Esophagus (tissue), 2 donors: Measurements from ENCODE around the gene LMX1A. TPM values are rescaled to one million over a fixed set of nuclear protein-coding genes. Genes with fewer than 3 reads are reported as not detected.

Experiments
- H3K27ac ChIP-seq, 2 donors: one replicate each; pipeline ENCODE4 v1.5.1; 2013; ENCODE audit warnings: low read depth in 2 of 2, mild to moderate bottlenecking in 2 of 2, inconsistent platforms in 1 of 2, low read length in 1 of 2, moderate library complexity in 1 of 2
- H3K27me3 ChIP-seq, 2 donors: one replicate each; pipeline ENCODE4 v1.6.1; 2013; ENCODE audit warnings: low read length in 2 of 2, control low read depth in 1 of 2, mild to moderate bottlenecking in 1 of 2; ENCODE audit not compliant: insufficient read depth in 2 of 2, control insufficient read depth in 1 of 2
- H3K36me3 ChIP-seq, 2 donors: one replicate each; pipeline ENCODE4 v1.6.1; 2013; ENCODE audit warnings: low read length in 1 of 2; ENCODE audit not compliant: control insufficient read depth in 2 of 2, insufficient read depth in 2 of 2
- H3K4me1 ChIP-seq, 2 donors: one replicate each; pipeline ENCODE4 v1.6.1; 2013; ENCODE audit warnings: low read length in 1 of 2; ENCODE audit not compliant: control insufficient read depth in 2 of 2, insufficient read depth in 2 of 2
- H3K4me3 ChIP-seq, 2 donors: one replicate each; pipeline ENCODE4 v1.5.1; 2013; ENCODE audit warnings: low read length in 2 of 2, mild to moderate bottlenecking in 2 of 2, low read depth in 1 of 2, moderate library complexity in 1 of 2
- H3K9me3 ChIP-seq, 2 donors: one replicate each; pipeline ENCODE4 v1.6.1; 2013; ENCODE audit warnings: mild to moderate bottlenecking in 2 of 2, low read depth in 1 of 2, low read length in 1 of 2, moderate library complexity in 1 of 2; ENCODE audit not compliant: control insufficient read depth in 2 of 2, insufficient read depth in 1 of 2
- WGBS, 2 donors: extraction: QIAGEN DNeasy Blood & Tissue Kit; methylation state at CpG; one replicate each; pipeline ENCODE4 v1.1.7; 2013; 5-methylcytosine and 5-hydroxymethylcytosine counted together
- polyA plus RNA-seq, 2 donors: library from polyadenylated mRNA; stranded (reverse); fragments of 200-250 nt; gene quantifications; one replicate each; pipeline ENCODE4 v1.2.3, GENCODE V29; 2013
- donor health status: healthy with polysubstance abuse.
- donor health status: Bipolar disorder and iron deficiency.

The LMX1A gene
- polyA plus RNA-seq, 2 donors: 0.01 to 0.10 TPM

GRCh38 chr1:165217958-165218357 is 138.6 kb downstream of the LMX1A start:
- Histone ChIP-seq H3K9me3 (no peaks in the 10 kb centered on the region), H3K27me3 (no peaks in the 10 kb centered on the region), H3K27ac (no peak overlapping the region), H3K36me3 (no peaks in the 10 kb centered on the region), H3K4me1 (no peaks in the 10 kb centered on the region), H3K4me3 (no peak overlapping the region)
- WGBS, 2 donors: 53 to 61% methylated on average over 1 of the region's 1 CpG

- no peaks in the 10 kb centered on the region for H3K36me3 ChIP-seq
- H3K27me3 ChIP-seq: no peaks in the 10 kb centered on the region
- H3K4me1 ChIP-seq: no peaks in the 10 kb centered on the region
- H3K27ac ChIP-seq: no peak overlapping the region
- no peak overlapping the region for H3K4me3 ChIP-seq
- H3K9me3 ChIP-seq: peaks cover 0 to 5% of the 10 kb centered on the region in 2 donors
Measured at GRCh38 chr1:165216254-165216653, 140.3 kb downstream of the LMX1A start.

DNA sequence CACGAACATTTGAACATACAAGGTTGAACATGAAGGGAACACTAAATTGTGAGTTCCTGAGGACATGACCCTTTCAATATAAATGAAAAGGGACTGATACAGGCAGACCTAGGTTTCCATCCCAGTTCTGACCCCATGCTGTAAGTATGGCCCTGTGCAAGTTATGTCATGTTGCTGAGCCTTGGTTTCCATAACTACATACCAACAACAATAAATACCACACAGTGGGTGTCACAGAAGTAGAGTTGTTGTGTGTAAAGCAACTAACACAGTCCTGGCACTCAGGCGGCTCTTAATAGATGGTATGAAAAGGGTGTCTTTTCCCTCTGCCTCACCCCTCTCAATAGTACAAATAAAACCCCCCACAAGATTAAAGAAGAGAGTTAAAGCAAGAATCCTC is 140.8 kb downstream of the LMX1A start:
- Histone ChIP-seq H3K36me3 (no peaks in the 10 kb centered on the region), H3K27ac (no peak overlapping the region), H3K4me1 (no peaks in the 10 kb centered on the region), H3K27me3 (no peaks in the 10 kb centered on the region), H3K4me3 (no peak overlapping the region), H3K9me3 (peaks cover 0 to 5% of the 10 kb centered on the region in 2 donors)
- 69 to 81% methylated on average over 2 of the region's 2 CpGs for WGBS, 2 donors

DNA sequence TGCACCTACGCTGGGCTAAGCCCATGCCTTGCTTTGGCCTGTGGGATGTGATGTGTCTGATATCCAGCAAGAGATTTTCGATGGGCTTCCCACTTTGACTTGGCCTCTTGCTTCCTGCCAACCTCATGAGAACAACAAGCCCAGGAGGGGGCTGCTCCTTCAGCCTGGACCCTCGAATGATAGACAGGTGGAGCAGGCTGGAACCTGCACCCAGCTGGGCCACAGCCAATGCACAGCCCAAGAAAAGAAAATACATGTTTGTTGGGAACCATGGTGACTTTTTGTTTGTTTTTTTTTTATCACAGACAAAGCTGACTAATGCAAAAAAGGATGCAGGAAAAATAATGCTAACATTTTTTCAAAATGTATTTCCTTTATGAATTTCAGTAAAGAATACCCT is 144.3 kb downstream of the LMX1A start:
- H3K4me1 ChIP-seq: no peaks in the 10 kb centered on the region
- no peak overlapping the region for H3K4me3 ChIP-seq
- 44 to 55% methylated on average over 3 of the region's 3 CpGs for WGBS, 2 donors
- H3K27ac ChIP-seq: no peak overlapping the region
- no peaks in the 10 kb centered on the region for H3K27me3 ChIP-seq
- no peaks in the 10 kb centered on the region for H3K36me3 ChIP-seq
- peaks cover 0 to 5% of the 10 kb centered on the region in 2 donors for H3K9me3 ChIP-seq

DNA sequence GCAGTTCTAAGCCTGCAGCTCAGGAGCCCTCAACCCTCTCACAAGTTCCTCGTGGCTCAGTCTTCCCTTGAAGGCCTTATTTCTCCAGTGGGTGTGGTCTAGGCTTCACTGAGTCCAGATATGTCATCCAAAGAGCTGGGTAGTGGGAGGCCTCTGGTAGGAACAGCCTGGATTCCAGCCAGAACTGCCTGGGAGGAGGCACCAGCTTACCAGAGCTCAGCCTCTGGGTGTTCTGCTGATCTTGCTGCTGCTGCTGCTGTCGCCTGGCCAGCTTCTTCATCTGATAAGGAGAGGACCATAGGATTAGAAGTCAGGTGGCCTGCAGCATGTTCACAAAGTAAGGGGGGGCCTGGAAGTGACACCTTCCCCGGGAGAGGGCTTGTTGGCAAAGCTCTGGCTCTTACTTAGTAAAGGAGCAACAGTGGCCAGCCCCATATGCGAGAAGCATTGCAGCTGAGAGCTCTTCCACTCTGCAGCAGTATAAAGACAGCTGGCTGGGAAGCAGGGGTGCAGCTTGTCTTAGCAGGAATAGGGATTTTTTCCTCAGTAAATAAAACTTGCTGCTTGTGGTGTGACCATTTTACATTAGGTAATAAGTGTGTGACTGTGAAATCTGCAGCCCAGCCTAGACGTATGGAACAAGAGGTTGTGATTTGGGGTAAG is 148.5 kb downstream of the LMX1A start:
- Histone ChIP-seq H3K9me3 (peaks cover 0 to 5% of the 10 kb centered on the region in 2 donors), H3K27me3 (no peaks in the 10 kb centered on the region), H3K4me1 (no peaks in the 10 kb centered on the region), H3K36me3 (no peaks in the 10 kb centered on the region), H3K4me3 (no peak overlapping the region), H3K27ac (no peak overlapping the region)
- 52 to 57% methylated on average over 5 of the region's 5 CpGs for WGBS, 2 donors

GRCh38 chr1:165205145-165205544 is 151.4 kb downstream of the LMX1A start:
- H3K4me3 ChIP-seq: no peak overlapping the region
- WGBS, 2 donors: 37 to 56% methylated on average over 3 of the region's 3 CpGs
- no peaks in the 10 kb centered on the region for H3K4me1 ChIP-seq

GRCh38 chr1:165204548-165204947 is 152.0 kb downstream of the LMX1A start:
- 82 to 88% methylated on average over 1 of the region's 1 CpG for WGBS, 2 donors
- H3K27ac ChIP-seq: no peak overlapping the region
- H3K36me3 ChIP-seq: no peaks in the 10 kb centered on the region
- no peak overlapping the region for H3K4me3 ChIP-seq
- no peaks in the 10 kb centered on the region for H3K9me3 ChIP-seq
- H3K4me1 ChIP-seq: no peaks in the 10 kb centered on the region
- H3K27me3 ChIP-seq: no peaks in the 10 kb centered on the region

More at GRCh38 chr1:165205145-165205544, 151.4 kb downstream of the LMX1A start:
- Histone ChIP-seq H3K9me3 (no peaks in the 10 kb centered on the region), H3K27me3 (no peaks in the 10 kb centered on the region), H3K36me3 (no peaks in the 10 kb centered on the region), H3K27ac (no peak overlapping the region)

GRCh38 chr1:165191087-165191486 is 165.4 kb downstream of the LMX1A start:
- H3K27ac ChIP-seq: no peak overlapping the region
- no peaks in the 10 kb centered on the region for H3K4me1 ChIP-seq
- H3K36me3 ChIP-seq: no peaks in the 10 kb centered on the region
- 64 to 75% methylated on average over 4 of the region's 4 CpGs for WGBS, 2 donors
- H3K9me3 ChIP-seq: peaks cover 0 to 2% of the 10 kb centered on the region in 2 donors
- H3K27me3 ChIP-seq: no peaks in the 10 kb centered on the region
- H3K4me3 ChIP-seq: no peak overlapping the region

DNA sequence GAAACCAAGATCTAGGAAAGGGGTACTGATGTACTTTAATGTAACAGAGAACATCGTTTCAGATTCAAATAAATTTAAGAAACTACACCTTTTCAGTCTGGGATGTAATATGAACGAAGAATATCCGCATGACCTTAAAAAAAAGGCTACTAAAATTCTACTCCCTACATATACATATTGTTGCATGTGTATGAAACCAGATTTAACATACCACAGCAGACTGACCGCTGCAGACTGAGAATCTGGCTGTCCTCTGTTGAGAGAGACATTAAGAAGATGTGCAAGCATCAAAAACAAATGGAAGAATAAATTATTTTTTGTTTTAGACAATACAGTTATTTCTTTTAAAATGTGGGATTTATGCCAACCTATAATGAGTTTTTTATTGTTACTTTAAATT is 166.6 kb downstream of the LMX1A start:
- Histone ChIP-seq H3K4me1 (no peaks in the 10 kb centered on the region), H3K9me3 (peaks cover 0 to 3% of the 10 kb centered on the region in 2 donors), H3K27ac (no peak overlapping the region), H3K36me3 (no peaks in the 10 kb centered on the region), H3K27me3 (no peaks in the 10 kb centered on the region), H3K4me3 (no peak overlapping the region)
- WGBS, 2 donors: 88 to 89% methylated on average over 4 of the region's 4 CpGs

DNA sequence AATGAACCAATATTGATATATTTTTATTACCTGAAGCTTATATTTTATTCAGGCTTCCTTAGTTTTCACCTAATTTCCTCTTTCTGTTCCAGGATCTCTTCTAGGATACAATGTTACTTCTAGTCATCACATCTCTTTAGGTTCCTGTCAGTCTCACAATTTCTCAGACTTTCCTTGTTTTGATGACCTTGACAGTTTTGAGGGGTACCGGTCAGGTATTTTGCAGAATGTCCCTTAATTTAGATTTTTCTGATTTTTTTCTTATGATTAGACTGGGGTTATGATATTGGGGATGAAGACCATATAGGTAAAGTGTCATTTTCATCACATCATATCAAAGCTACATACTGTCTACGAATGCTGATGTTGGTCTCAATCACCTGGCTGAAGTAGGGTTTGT is 167.5 kb downstream of the LMX1A start:
- Histone ChIP-seq H3K9me3 (peaks cover 0 to 3% of the 10 kb centered on the region in 2 donors), H3K27ac (no peak overlapping the region), H3K4me3 (no peak overlapping the region), H3K36me3 (no peaks in the 10 kb centered on the region), H3K27me3 (no peaks in the 10 kb centered on the region), H3K4me1 (no peaks in the 10 kb centered on the region)
- WGBS, 2 donors: 72 to 88% methylated on average over 2 of the region's 2 CpGs
